OCI-M1 (cell line): ENCODE measurements around the gene SRPK2.
A peak's percentile ranks its signal among the peaks of the same experiment; 100 is the strongest.
"Not testable (repeated sequence)": the region's sequence is repeated elsewhere in the genome, so short reads cannot be mapped to it uniquely, and the experiment has no call there.

ENCODE experiments used
- DNase-seq: peaks from one replicate; lab custom pipeline; 2025; lab: John Stamatoyannopoulos, UW

SRPK2 gene

GRCh38 chr7:105388356-105389087 lies at the start of gene SRPK2:
Gene SRPK2, minus strand, starts transcription at chr7:105388921.
- peak; percentile 54 for DNase-seq

GRCh38 chr7:105438254-105438653 lies 49.5 kb upstream of the SRPK2 start:
- DNase-seq: no peak

GRCh38 chr7:105437356-105437755 lies 48.6 kb upstream of the SRPK2 start:
- not testable (repeated sequence) for DNase-seq

- peak; percentile 62 for DNase-seq
Observed at GRCh38 chr7:105429746-105430612, 41.3 kb upstream of the SRPK2 start.

GRCh38 chr7:105426606-105427146 lies 38.0 kb upstream of the SRPK2 start:
- no peak for DNase-seq

- DNase-seq: no peak
Observed at GRCh38 chr7:105423987-105424386, 35.3 kb upstream of the SRPK2 start.

- peak; percentile 3 for DNase-seq
Observed at GRCh38 chr7:105413887-105414437, 25.2 kb upstream of the SRPK2 start.

- not testable (repeated sequence) for DNase-seq
Observed at GRCh38 chr7:105410774-105411173, 22.1 kb upstream of the SRPK2 start.

- not testable (repeated sequence) for DNase-seq
Observed at GRCh38 chr7:105409775-105410174, 21.1 kb upstream of the SRPK2 start.

GRCh38 chr7:105408791-105409410 lies 20.2 kb upstream of the SRPK2 start:
- no peak for DNase-seq

GRCh38 chr7:105403128-105403527 lies 14.4 kb upstream of the SRPK2 start:
- no peak for DNase-seq

GRCh38 chr7:105402221-105403095 lies 13.7 kb upstream of the SRPK2 start:
- DNase-seq: peak; percentile 11

- peak; percentile 29 for DNase-seq
Observed at GRCh38 chr7:105399043-105399725, 10.5 kb upstream of the SRPK2 start.

- no peak for DNase-seq
Observed at GRCh38 chr7:105396566-105396965, 7.8 kb upstream of the SRPK2 start.

- DNase-seq: no peak
Observed at GRCh38 chr7:105391429-105391828, 2.7 kb upstream of the SRPK2 start.

GRCh38 chr7:105389889-105390288 lies 1.2 kb upstream of the SRPK2 start:
- no peak for DNase-seq

GRCh38 chr7:105389088-105389650 lies 448 bp upstream of the SRPK2 start:
- DNase-seq: peak; percentile 46

- DNase-seq: peak; percentile 46
Observed at GRCh38 chr7:105387508-105388355, 989 bp downstream of the SRPK2 start.

GRCh38 chr7:105377903-105378302 lies 10.8 kb downstream of the SRPK2 start:
- no peak for DNase-seq
